Activated naive CD8-positive, alpha-beta T cell (primary cell): Measurements from ENCODE around the gene TRMT10B.

Experiments used
- H3K27ac Mint-ChIP-seq: one replicate; pipeline ENCODE4 v1.8.0; 2021; ENCODE audit warnings: mixed read lengths
- H3K27me3 Mint-ChIP-seq: one replicate; pipeline ENCODE4 v1.8.0; 2021; ENCODE audit warnings: mixed read lengths
- H3K36me3 Mint-ChIP-seq: one replicate; pipeline ENCODE4 v1.8.0; 2021; ENCODE audit warnings: mixed read lengths
- H3K4me1 Mint-ChIP-seq: one replicate; pipeline ENCODE4 v1.8.0; 2021; ENCODE audit warnings: low read depth, mixed read lengths
- H3K4me3 Mint-ChIP-seq: one replicate; pipeline ENCODE4 v1.8.0; 2021; ENCODE audit warnings: mild to moderate bottlenecking, mixed read lengths
- H3K9me3 Mint-ChIP-seq: one replicate; pipeline ENCODE4 v1.8.0; 2021; ENCODE audit warnings: low read depth, mixed read lengths

The TRMT10B gene

DNA sequence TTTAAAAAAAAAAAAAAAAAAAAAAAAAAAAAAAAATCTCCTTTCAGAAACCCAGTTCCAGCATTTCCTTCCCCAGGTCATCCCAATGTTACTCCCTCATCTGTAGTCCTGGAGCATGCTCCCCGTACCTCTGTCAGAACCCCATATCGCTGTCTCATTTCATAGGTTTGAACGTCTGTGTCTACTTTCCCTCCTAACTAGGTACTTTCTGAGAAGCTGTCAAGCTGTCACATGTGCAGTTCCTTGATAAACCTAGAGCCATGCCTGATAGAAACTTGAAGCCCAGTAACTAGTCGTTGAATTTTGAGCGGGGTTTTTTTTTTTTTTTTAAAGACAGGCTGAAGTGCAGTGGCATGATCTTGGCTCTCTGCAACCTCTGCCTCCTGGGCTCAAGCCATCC, 15.7 kb downstream of the TRMT10B start:
- no peaks in the 10 kb centered on the region for H3K36me3 Mint-ChIP-seq
- H3K27me3 Mint-ChIP-seq = no peaks in the 10 kb centered on the region
- H3K27ac Mint-ChIP-seq = no peak overlapping the region
- peaks cover 5% of the 10 kb centered on the region for H3K4me1 Mint-ChIP-seq
- no peaks in the 10 kb centered on the region for H3K9me3 Mint-ChIP-seq
- no peak overlapping the region for H3K4me3 Mint-ChIP-seq

DNA sequence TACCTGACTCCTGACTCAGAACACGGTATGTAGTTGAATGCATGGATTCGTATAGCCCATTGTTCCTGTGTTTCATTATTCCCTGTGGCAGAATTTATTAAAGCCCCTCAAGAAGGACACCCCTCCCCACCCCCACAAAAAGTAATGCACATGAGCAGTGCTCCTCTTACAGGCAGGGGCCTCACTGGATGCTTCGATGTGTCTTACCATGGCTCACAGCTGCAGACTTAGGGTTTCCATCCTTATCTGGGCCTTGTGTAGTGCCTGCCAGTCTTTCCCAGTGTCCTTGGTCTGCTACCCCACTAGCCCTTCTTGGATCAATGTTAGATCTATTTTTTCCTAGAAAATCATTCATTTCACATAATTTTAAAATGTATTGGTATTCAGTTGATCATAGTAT, 16.4 kb downstream of the TRMT10B start:
- H3K27me3 Mint-ChIP-seq = no peaks in the 10 kb centered on the region
- H3K4me3 Mint-ChIP-seq = no peak overlapping the region
- no peak overlapping the region for H3K27ac Mint-ChIP-seq
- H3K36me3 Mint-ChIP-seq = no peaks in the 10 kb centered on the region
- H3K4me1 Mint-ChIP-seq = peaks cover 5% of the 10 kb centered on the region
- no peaks in the 10 kb centered on the region for H3K9me3 Mint-ChIP-seq

DNA sequence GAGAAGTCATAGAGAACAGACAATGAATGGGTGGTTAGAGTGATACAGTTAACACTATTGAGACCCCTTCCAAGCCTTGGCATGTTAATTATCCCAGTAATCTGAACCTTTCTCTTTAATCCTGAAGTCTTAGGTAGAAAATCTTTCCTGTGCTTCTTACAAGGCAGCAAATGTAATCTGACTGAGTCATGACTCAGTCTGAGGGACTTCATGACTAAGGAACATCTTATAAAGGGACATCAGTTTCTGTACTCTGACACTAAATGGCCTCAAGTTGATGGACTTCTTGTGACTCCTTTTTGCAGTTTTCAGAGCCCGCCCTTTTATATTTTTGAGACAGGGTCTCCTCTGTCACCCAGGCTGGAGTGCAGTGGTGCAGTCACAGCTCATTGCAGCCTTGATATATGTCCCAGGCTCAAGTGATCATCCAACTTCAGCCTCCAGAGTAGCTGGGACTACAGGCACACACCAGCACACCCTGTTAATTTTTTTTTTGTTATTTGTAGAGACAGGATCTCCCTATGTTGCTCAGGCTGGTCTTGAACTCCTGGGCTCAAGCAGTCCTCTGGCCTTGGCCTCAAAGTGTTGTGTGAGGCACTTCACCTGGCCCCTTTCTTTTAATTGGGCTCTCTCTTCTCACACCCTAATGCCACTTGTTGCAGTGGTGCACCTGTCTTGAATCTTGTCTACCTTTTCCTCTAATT, 21.8 kb downstream of the TRMT10B start:
- H3K27me3 Mint-ChIP-seq = no peaks in the 10 kb centered on the region
- H3K27ac Mint-ChIP-seq = peak overlapping the region; percentile 46
- peaks cover 7% of the 10 kb centered on the region for H3K36me3 Mint-ChIP-seq
- H3K4me3 Mint-ChIP-seq = no peak overlapping the region
- H3K4me1 Mint-ChIP-seq = peaks cover 1% of the 10 kb centered on the region
- no peaks in the 10 kb centered on the region for H3K9me3 Mint-ChIP-seq

DNA sequence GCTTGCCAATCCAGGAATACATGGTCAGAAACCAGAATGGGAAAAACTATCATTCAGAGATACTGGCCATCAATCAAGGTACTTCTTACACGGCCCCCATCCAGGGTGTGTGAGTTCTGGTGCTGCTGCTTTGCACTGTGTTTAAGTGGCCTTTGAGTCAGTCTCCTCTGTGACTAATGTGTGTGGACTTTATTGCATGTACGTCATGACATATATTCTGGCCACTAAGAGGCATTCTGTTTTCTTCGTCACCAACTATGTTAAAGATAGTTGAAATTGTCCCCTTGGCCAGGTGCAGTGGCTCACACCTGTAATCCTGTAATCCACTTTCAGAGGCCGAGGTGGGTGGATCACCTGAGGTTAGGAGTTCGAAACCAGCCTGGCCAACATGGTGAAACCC, 22.7 kb downstream of the TRMT10B start:
- H3K27ac Mint-ChIP-seq = no peak overlapping the region
- no peaks in the 10 kb centered on the region for H3K27me3 Mint-ChIP-seq
- peaks cover 8% of the 10 kb centered on the region for H3K4me1 Mint-ChIP-seq
- no peaks in the 10 kb centered on the region for H3K9me3 Mint-ChIP-seq
- H3K36me3 Mint-ChIP-seq = peaks cover 7% of the 10 kb centered on the region
- no peak overlapping the region for H3K4me3 Mint-ChIP-seq

DNA sequence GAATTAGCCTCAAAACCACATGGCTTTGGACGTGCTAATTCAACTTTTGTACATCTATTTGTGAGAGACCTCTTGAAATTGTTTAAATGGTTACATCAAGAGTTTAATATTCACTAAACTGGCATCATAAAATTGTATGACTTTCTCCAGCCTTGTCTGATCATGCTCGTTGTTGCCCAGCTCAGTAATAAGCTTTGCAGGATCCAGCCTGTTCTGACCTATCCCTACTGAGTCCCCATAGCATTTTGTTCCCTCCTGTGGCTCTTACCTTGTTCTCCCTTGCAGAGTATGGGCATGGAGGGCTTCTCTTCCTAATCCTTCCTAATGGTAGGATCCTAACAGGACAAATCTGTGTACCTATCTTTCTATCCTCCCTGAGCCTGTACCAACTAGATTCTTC, 24.9 kb downstream of the TRMT10B start:
- Mint-ChIP-seq H3K4me3 (no peak overlapping the region), H3K4me1 (peaks cover 28% of the 10 kb centered on the region), H3K27ac (peak overlapping the region; percentile 29), H3K27me3 (no peaks in the 10 kb centered on the region), H3K36me3 (peaks cover 16% of the 10 kb centered on the region), H3K9me3 (no peaks in the 10 kb centered on the region)

DNA sequence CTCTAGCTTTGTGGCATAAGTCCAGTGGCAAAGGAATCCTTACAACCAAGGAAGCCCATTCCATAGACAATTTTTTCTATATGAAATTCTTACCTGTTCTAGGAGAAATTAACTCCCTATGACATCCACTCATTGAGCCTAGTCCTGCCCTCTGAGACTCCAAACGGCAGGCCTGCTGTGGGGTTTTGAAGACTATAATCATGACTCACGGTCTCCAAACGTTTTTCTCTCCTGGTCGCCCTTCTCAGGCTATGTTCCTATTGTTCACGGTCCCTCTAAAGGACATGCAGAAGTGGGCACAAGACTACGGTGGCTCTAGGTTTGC, 30.6 kb downstream of the TRMT10B start:
- no peaks in the 10 kb centered on the region for H3K27me3 Mint-ChIP-seq
- peak overlapping the region; percentile 96 for H3K27ac Mint-ChIP-seq
- no peaks in the 10 kb centered on the region for H3K9me3 Mint-ChIP-seq

DNA sequence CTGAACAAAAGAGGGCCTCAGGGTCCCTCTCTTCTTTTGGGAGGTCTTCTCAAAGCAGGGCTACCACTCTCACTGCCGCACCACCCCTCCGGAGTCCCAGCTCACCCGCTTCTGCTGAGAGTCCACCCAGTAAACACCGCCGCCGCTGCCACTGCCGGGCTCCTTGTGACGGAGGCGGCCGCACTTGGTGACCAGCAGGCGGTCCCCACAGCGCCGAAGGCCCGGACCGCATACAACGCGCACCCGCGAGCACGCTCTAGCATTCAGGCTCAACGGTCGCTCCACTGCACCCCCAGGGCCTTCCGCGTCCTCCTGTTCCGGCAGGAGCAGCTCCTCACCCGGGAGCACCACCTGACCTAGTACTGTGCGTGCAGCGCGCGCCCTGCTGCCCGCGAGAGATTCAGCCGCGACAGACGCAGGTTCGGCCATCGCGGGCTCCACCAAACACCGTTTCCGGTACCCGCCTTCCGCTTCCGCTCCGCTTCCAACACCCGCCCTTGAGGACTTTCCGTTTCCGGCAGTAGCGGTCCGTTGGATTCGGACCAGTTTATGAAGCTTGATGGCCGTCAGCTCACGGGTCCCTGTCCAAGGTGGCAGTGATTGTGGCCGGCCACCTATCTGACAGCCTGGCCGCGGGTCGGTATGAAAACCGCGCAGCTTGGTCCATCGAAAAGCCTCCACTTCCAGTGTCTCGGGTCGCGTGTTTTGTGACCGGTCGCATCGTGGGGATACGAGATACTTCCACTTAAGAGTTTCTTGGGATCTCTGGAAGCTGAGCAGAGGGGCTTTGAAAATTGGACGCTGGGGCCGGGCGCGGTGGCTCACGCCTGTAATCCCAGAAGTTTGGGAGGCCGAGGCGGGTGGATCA, 31.2 kb downstream of the TRMT10B start, which contains the start of gene EXOSC3:
TSS of gene EXOSC3 (minus strand) at position 449 of the 868 bp plus-strand sequence. CDS start at position 429, 20 bp downstream.
- H3K27me3 Mint-ChIP-seq = no peaks in the 10 kb centered on the region
- peak within 1 kb of the TSS; percentile 97 for H3K4me3 Mint-ChIP-seq
- H3K9me3 Mint-ChIP-seq = no peaks in the 10 kb centered on the region
- peaks cover 9% of the 10 kb centered on the region for H3K36me3 Mint-ChIP-seq
- peaks cover 36% of the 10 kb centered on the region for H3K4me1 Mint-ChIP-seq
- peak within 1 kb of the TSS; percentile 96 for H3K27ac Mint-ChIP-seq

More for the DNA sequence above, 30.6 kb downstream of the TRMT10B start:
- Mint-ChIP-seq H3K36me3 (peaks cover 9% of the 10 kb centered on the region), H3K4me3 (peak overlapping the region; percentile 97), H3K4me1 (peaks cover 36% of the 10 kb centered on the region)

DNA sequence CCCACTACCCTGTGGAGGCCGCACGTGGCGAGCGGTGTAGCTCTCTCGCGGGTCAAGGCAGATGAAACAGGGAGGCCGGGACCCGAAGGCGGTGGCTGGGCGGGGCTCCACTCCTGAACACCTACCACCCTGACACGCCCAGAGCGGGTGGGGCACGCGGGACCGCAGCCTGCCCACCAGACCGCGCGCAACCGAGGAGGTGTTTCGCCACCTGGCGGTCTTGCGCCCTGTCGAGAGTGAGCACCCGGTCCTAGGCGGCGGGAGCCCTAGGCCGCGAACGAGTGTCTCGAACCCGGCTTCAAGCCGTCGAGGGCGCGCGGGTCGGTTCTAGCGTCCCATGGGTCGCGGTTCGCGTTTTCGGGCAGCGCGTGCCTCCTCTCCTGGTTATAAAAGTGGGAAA, 33.5 kb downstream of the TRMT10B start:
- H3K9me3 Mint-ChIP-seq = peaks cover 4% of the 10 kb centered on the region
- no peak overlapping the region for H3K4me3 Mint-ChIP-seq
- peaks cover 16% of the 10 kb centered on the region for H3K36me3 Mint-ChIP-seq
- no peaks in the 10 kb centered on the region for H3K27me3 Mint-ChIP-seq
- peaks cover 21% of the 10 kb centered on the region for H3K4me1 Mint-ChIP-seq
- no peak overlapping the region for H3K27ac Mint-ChIP-seq

DNA sequence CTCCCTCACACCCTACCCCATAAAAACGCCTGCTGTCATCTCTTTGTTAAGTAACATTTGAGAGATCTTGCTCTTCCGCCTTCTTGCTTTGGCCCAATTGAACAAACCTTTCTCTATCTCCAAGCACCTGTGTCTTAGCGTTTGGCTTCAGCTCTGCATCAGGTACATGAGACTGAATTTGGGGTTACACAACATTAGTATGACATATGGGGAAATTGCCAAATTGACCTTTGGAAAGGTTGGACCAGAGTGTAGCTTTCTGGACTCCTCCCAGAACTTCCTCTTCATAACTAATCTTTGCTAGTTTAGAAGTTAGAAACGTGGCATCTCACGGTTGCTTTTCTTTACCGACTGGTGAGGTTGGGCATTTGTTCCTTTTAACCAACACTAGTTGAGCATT, 34.7 kb downstream of the TRMT10B start:
- H3K4me3 Mint-ChIP-seq = no peak overlapping the region
- H3K27ac Mint-ChIP-seq = no peak overlapping the region

DNA sequence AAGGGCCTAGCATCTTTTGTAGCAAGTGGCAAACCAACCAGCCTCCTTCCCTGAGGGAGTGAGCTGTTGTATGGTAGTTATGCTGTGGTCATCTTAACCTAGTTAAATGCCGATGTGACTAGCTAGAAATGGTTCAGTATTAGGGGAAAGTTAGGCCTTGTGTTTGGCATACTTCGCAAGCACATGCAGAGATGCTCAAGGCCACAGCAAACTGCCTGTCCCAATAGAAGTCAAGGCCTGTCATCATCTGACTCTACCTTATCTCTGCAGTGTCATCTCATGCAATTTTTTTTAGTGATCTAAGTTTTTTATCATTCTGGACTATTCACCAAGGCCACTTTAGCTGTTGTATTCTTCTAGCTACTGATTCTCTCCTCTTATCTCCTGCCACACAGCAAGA, 36.5 kb downstream of the TRMT10B start:
- peaks cover 5% of the 10 kb centered on the region for H3K4me1 Mint-ChIP-seq
- H3K27ac Mint-ChIP-seq = no peak overlapping the region
- no peak overlapping the region for H3K4me3 Mint-ChIP-seq
- no peaks in the 10 kb centered on the region for H3K27me3 Mint-ChIP-seq
- peaks cover 6% of the 10 kb centered on the region for H3K36me3 Mint-ChIP-seq
- H3K9me3 Mint-ChIP-seq = peaks cover 4% of the 10 kb centered on the region

More for the DNA sequence above, 34.7 kb downstream of the TRMT10B start:
- Mint-ChIP-seq H3K27me3 (no peaks in the 10 kb centered on the region), H3K4me1 (peaks cover 9% of the 10 kb centered on the region), H3K36me3 (peaks cover 7% of the 10 kb centered on the region), H3K9me3 (peaks cover 4% of the 10 kb centered on the region)

DNA sequence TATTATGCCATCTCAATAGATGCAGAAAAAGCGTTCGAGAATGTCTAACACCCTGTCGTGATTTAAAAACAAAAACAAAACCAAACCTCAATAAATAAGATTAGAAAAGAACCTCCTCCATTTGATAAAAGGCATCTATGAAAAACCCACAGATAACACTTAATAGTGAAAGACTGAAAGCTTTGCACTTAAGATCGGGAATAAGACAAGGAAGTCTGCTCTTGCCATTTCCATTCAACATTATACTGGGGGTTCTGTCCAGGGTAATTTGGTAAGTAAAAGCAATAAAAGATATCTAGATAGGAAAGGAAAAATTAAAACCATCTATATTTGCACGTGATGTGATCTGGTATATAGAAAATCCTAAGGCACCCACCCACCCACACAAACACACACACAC, 38.5 kb downstream of the TRMT10B start:
- Mint-ChIP-seq H3K27ac (no peak overlapping the region), H3K27me3 (no peaks in the 10 kb centered on the region), H3K36me3 (peaks cover 6% of the 10 kb centered on the region)

DNA sequence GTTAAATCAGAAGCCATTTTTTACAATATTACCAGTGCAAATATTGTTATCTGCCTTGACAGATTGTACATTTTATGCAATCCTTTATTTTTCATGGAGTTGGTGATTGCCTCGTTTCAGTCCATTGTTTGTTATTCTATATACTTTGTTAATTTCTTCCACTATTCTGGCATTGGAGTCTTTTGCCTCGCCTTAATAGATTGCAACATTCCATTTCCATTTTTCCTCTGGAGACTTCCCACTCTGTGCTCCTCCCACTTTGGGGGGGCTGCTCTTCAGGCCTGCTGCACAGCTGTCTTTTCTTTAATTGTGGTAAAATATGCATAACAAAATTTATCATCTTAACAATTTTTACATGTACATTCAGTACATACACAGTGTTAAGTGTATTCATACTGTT, 42.6 kb downstream of the TRMT10B start:
- H3K36me3 Mint-ChIP-seq = peaks cover 5% of the 10 kb centered on the region
- H3K27me3 Mint-ChIP-seq = no peaks in the 10 kb centered on the region
- H3K4me1 Mint-ChIP-seq = peaks cover 12% of the 10 kb centered on the region
- peaks cover 2% of the 10 kb centered on the region for H3K9me3 Mint-ChIP-seq
- no peak overlapping the region for H3K4me3 Mint-ChIP-seq
- H3K27ac Mint-ChIP-seq = no peak overlapping the region

More for the DNA sequence above, 38.5 kb downstream of the TRMT10B start:
- peaks cover 4% of the 10 kb centered on the region for H3K9me3 Mint-ChIP-seq
- no peaks in the 10 kb centered on the region for H3K4me1 Mint-ChIP-seq
- no peak overlapping the region for H3K4me3 Mint-ChIP-seq

DNA sequence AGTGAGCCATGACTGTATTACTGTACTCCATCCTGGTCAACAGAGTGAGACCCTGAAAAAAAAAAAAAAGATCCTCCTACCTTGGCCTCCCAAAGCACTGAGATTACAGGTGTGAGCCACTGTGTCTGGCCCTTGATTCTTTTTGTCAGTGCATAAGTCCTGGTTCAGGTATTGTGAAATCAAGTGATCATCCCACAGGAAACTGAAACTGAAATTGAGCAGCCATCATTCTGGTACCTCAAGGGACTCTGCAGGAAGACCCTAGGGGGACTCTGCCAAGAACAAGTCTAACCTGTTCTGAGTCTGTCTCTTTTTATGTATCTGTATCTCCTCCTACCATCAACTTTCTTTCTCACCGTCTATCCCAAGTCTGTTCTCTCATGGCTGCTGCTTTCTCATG, 45.1 kb downstream of the TRMT10B start:
- peaks cover 4% of the 10 kb centered on the region for H3K36me3 Mint-ChIP-seq
- H3K27ac Mint-ChIP-seq = no peak overlapping the region
- peaks cover 31% of the 10 kb centered on the region for H3K4me1 Mint-ChIP-seq
- H3K4me3 Mint-ChIP-seq = peak overlapping the region; percentile 94
- H3K9me3 Mint-ChIP-seq = no peaks in the 10 kb centered on the region
- H3K27me3 Mint-ChIP-seq = no peaks in the 10 kb centered on the region

DNA sequence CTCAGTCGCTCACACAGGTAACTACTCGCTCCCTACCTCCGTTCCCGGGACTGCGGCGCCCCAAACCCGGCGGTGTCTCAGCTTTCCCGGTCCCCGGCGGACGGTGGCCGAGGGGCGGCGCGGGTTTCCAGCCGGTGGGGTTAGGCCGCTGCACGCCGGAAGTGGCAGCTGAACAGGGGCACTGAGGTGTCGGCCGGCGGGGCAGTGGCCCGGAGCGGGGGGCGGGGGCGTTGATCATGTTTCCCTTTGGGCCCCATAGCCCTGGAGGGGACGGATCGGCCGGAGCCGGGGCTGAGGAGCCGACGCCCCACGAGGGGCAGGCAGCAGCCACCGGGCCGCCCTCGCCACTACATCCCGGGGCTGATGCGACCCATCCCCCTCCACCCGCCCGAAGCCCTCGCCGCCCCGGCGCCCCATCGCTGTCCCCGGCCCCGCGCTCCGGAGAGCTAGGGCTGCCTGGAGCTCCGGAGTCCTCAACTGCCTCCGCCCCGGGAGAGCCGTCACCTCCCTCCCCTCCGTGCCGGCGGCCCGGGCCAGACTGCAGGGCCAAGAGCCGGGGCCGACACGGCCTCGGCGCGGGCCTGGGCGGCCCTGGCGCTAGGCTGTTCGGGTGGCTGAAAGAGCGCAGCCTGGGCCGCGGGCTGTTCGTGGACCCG, 47.2 kb downstream of the TRMT10B start, which contains the start of gene DCAF10:
TSS of gene DCAF10 (plus strand) at position 167 of the 656 bp plus-strand sequence. CDS start at position 237, 70 bp downstream.
- Mint-ChIP-seq H3K27me3 (no peaks in the 10 kb centered on the region), H3K27ac (peak within 1 kb of the TSS; percentile 88), H3K9me3 (no peaks in the 10 kb centered on the region), H3K4me3 (peak within 1 kb of the TSS; percentile 95), H3K4me1 (peaks cover 40% of the 10 kb centered on the region), H3K36me3 (peaks cover 4% of the 10 kb centered on the region)
